ENCODE data around the gene TKTL1. TPM values are rescaled to one million over a fixed set of nuclear protein-coding genes. Genes with fewer than 3 reads are reported as not detected.
"Not testable (repeated sequence)": the region's sequence is repeated elsewhere in the genome, so short reads cannot be mapped to it uniquely, and the experiment has no call there.

TKTL1 gene
- 4.1 TPM for total RNA-seq

- H3K4me3 ChIP-seq (ENCODE audit: low read length): no peak within 1 kb of the TSS
- no peaks in the 10 kb centered on the region for H3K27me3 ChIP-seq (ENCODE audit: insufficient read depth, low read length)
- no peaks in the 10 kb centered on the region for H3K9me3 ChIP-seq (ENCODE audit: low read depth, low read length)
- H3K4me1 ChIP-seq (ENCODE audit: insufficient read depth, low read length): peaks cover 6% of the 10 kb centered on the region
Observed at GRCh38 chrX:154295664-154296310, at the start of gene TKTL1. TKTL1 (plus strand) TSS chrX:154295795; CDS start chrX:154295860, 65 bp downstream.

- H3K27me3 ChIP-seq (ENCODE audit: insufficient read depth, low read length); H3K4me3 ChIP-seq (ENCODE audit: low read length); H3K4me1 ChIP-seq (ENCODE audit: insufficient read depth, low read length); H3K9me3 ChIP-seq (ENCODE audit: low read depth, low read length): not testable (repeated sequence)
Observed at GRCh38 chrX:154247377-154248045, 48.1 kb upstream of the TKTL1 start.

GRCh38 chrX:154248076-154248475, 47.5 kb upstream of the TKTL1 start:
- not testable (repeated sequence) for H3K9me3 ChIP-seq (ENCODE audit: low read depth, low read length); H3K4me3 ChIP-seq (ENCODE audit: low read length); H3K4me1 ChIP-seq (ENCODE audit: insufficient read depth, low read length); H3K27me3 ChIP-seq (ENCODE audit: insufficient read depth, low read length)

GRCh38 chrX:154257282-154257681, 38.3 kb upstream of the TKTL1 start, which contains the start of gene OPN1MW3:
OPN1MW3 (plus strand) TSS chrX:154257582; CDS start chrX:154257620, 38 bp downstream.
- not testable (repeated sequence) for H3K4me1 ChIP-seq (ENCODE audit: insufficient read depth, low read length); H3K4me3 ChIP-seq (ENCODE audit: low read length); H3K27me3 ChIP-seq (ENCODE audit: insufficient read depth, low read length); H3K9me3 ChIP-seq (ENCODE audit: low read depth, low read length)

- not testable (repeated sequence) for H3K4me3 ChIP-seq (ENCODE audit: low read length); H3K4me1 ChIP-seq (ENCODE audit: insufficient read depth, low read length); H3K27me3 ChIP-seq (ENCODE audit: insufficient read depth, low read length); H3K9me3 ChIP-seq (ENCODE audit: low read depth, low read length)
Observed at GRCh38 chrX:154258711-154259110, 36.9 kb upstream of the TKTL1 start.

- H3K4me3 ChIP-seq (ENCODE audit: low read length); H3K9me3 ChIP-seq (ENCODE audit: low read depth, low read length); H3K4me1 ChIP-seq (ENCODE audit: insufficient read depth, low read length); H3K27me3 ChIP-seq (ENCODE audit: insufficient read depth, low read length): not testable (repeated sequence)
Observed at GRCh38 chrX:154263072-154263471, 32.5 kb upstream of the TKTL1 start.

GRCh38 chrX:154269245-154269644, 26.4 kb upstream of the TKTL1 start:
- H3K9me3 ChIP-seq (ENCODE audit: low read depth, low read length); H3K4me3 ChIP-seq (ENCODE audit: low read length); H3K27me3 ChIP-seq (ENCODE audit: insufficient read depth, low read length); H3K4me1 ChIP-seq (ENCODE audit: insufficient read depth, low read length): not testable (repeated sequence)

GRCh38 chrX:154284489-154285338, 10.9 kb upstream of the TKTL1 start:
- H3K4me3 ChIP-seq (ENCODE audit: low read length); H3K4me1 ChIP-seq (ENCODE audit: insufficient read depth, low read length); H3K9me3 ChIP-seq (ENCODE audit: low read depth, low read length); H3K27me3 ChIP-seq (ENCODE audit: insufficient read depth, low read length): not testable (repeated sequence)

- not testable (repeated sequence) for H3K4me1 ChIP-seq (ENCODE audit: insufficient read depth, low read length); H3K27me3 ChIP-seq (ENCODE audit: insufficient read depth, low read length); H3K4me3 ChIP-seq (ENCODE audit: low read length); H3K9me3 ChIP-seq (ENCODE audit: low read depth, low read length)
Observed at GRCh38 chrX:154286406-154286805, 9.2 kb upstream of the TKTL1 start.

GRCh38 chrX:154294791-154295574, 612 bp upstream of the TKTL1 start, which contains the start of gene TEX28:
TEX28 (minus strand) TSS chrX:154295124; CDS start chrX:154292117, 3,007 bp downstream.
- H3K9me3 ChIP-seq (ENCODE audit: low read depth, low read length): no peaks in the 10 kb centered on the region
- H3K27me3 ChIP-seq (ENCODE audit: insufficient read depth, low read length): no peaks in the 10 kb centered on the region
- no peaks in the 10 kb centered on the region for H3K4me1 ChIP-seq (ENCODE audit: insufficient read depth, low read length)
- no peak within 1 kb of the TSS for H3K4me3 ChIP-seq (ENCODE audit: low read length)

- Histone ChIP-seq H3K4me3 (ENCODE audit: low read length) (no peak overlapping the region), H3K9me3 (ENCODE audit: low read depth, low read length) (no peaks in the 10 kb centered on the region), H3K4me1 (ENCODE audit: insufficient read depth, low read length) (peaks cover 7% of the 10 kb centered on the region), H3K27me3 (ENCODE audit: insufficient read depth, low read length) (no peaks in the 10 kb centered on the region)
Observed at GRCh38 chrX:154296731-154297130, 1.1 kb downstream of the TKTL1 start.

GRCh38 chrX:154298312-154298711, 2.7 kb downstream of the TKTL1 start:
- H3K9me3 ChIP-seq (ENCODE audit: low read depth, low read length): no peaks in the 10 kb centered on the region
- peaks cover 7% of the 10 kb centered on the region for H3K4me1 ChIP-seq (ENCODE audit: insufficient read depth, low read length)
- no peak overlapping the region for H3K4me3 ChIP-seq (ENCODE audit: low read length)
- H3K27me3 ChIP-seq (ENCODE audit: insufficient read depth, low read length): no peaks in the 10 kb centered on the region

- no peaks in the 10 kb centered on the region for H3K9me3 ChIP-seq (ENCODE audit: low read depth, low read length)
- peaks cover 17% of the 10 kb centered on the region for H3K4me1 ChIP-seq (ENCODE audit: insufficient read depth, low read length)
- H3K27me3 ChIP-seq (ENCODE audit: insufficient read depth, low read length): no peaks in the 10 kb centered on the region
- H3K4me3 ChIP-seq (ENCODE audit: low read length): no peak overlapping the region
Observed at GRCh38 chrX:154300816-154301215, 5.2 kb downstream of the TKTL1 start.

GRCh38 chrX:154302998-154303397, 7.4 kb downstream of the TKTL1 start:
- peaks cover 27% of the 10 kb centered on the region for H3K4me1 ChIP-seq (ENCODE audit: insufficient read depth, low read length)
- not testable (repeated sequence) for H3K27me3 ChIP-seq (ENCODE audit: insufficient read depth, low read length); H3K4me3 ChIP-seq (ENCODE audit: low read length); H3K9me3 ChIP-seq (ENCODE audit: low read depth, low read length)

- Histone ChIP-seq H3K4me1 (ENCODE audit: insufficient read depth, low read length) (peaks cover 32% of the 10 kb centered on the region), H3K9me3 (ENCODE audit: low read depth, low read length) (no peaks in the 10 kb centered on the region), H3K27me3 (ENCODE audit: insufficient read depth, low read length) (no peaks in the 10 kb centered on the region), H3K4me3 (ENCODE audit: low read length) (no peak overlapping the region)
Observed at GRCh38 chrX:154303476-154303875, 7.9 kb downstream of the TKTL1 start.
